HG03095 (cell line): Measurements from ENCODE around the gene TCF25.

Experiments
- ATAC-seq: cut with Tn5 transposase; IDR thresholded peaks from one replicate; pipeline ENCODE4 v1.9.1; 2021; ENCODE audit warnings: moderate library complexity; ENCODE audit not compliant: unreplicated experiment

Gene TCF25

GRCh38 chr16:89936034-89936433 is 62.6 kb downstream of the TCF25 start:
- no peak for ATAC-seq

GRCh38 chr16:89936508-89936907 is 63.1 kb downstream of the TCF25 start:
- ATAC-seq, result no peak

- no peak for ATAC-seq
Measured at GRCh38 chr16:89936981-89937380, 63.6 kb downstream of the TCF25 start.

GRCh38 chr16:89938175-89938885 is 64.9 kb downstream of the TCF25 start:
- no peak for ATAC-seq

GRCh38 chr16:89944773-89945172 is 71.4 kb downstream of the TCF25 start:
- no peak for ATAC-seq

- ATAC-seq, result no peak
Measured at GRCh38 chr16:89945654-89946053, 72.3 kb downstream of the TCF25 start.

GRCh38 chr16:89946515-89946914 is 73.1 kb downstream of the TCF25 start:
- ATAC-seq, result no peak

- ATAC-seq, result no peak
Measured at GRCh38 chr16:89949121-89949742, 75.8 kb downstream of the TCF25 start.

- ATAC-seq, result no peak
Measured at GRCh38 chr16:89949756-89950155, 76.4 kb downstream of the TCF25 start.

- no peak for ATAC-seq
Measured at GRCh38 chr16:89951509-89951908, 78.1 kb downstream of the TCF25 start.

GRCh38 chr16:89952049-89952448 is 78.7 kb downstream of the TCF25 start:
- ATAC-seq, result no peak

- ATAC-seq, result no peak
Measured at GRCh38 chr16:89952551-89952950, 79.2 kb downstream of the TCF25 start.

- ATAC-seq, result peak; percentile 62
Measured at GRCh38 chr16:89953671-89954406, 80.4 kb downstream of the TCF25 start.

GRCh38 chr16:89954462-89954861 is 81.1 kb downstream of the TCF25 start:
- ATAC-seq, result no peak

GRCh38 chr16:89955001-89955685 is 81.8 kb downstream of the TCF25 start:
- ATAC-seq, result no peak

GRCh38 chr16:89956505-89957215 is 83.3 kb downstream of the TCF25 start:
- no peak for ATAC-seq

GRCh38 chr16:89957216-89957785 is 83.9 kb downstream of the TCF25 start:
- no peak for ATAC-seq

- ATAC-seq, result no peak
Measured at GRCh38 chr16:89958068-89958467, 84.7 kb downstream of the TCF25 start.

- no peak for ATAC-seq
Measured at GRCh38 chr16:89958596-89958995, 85.2 kb downstream of the TCF25 start.

- ATAC-seq, result no peak
Measured at GRCh38 chr16:89960966-89961365, 87.6 kb downstream of the TCF25 start.
